Stimulated activated CD4-positive, alpha-beta T cell treated with anti-CD3 and anti-CD28 coated beads, Interleukin-12 subunit alpha, Interleukin-12 subunit beta, amount 100 ng/mL, for 4 hours (primary cell): ENCODE data around the gene SLC8A2.

Source experiments
- DNase-seq: peaks from one replicate; pipeline ENCODE4 v3.0.0-alpha.2; 2020

The SLC8A2 gene

DNA sequence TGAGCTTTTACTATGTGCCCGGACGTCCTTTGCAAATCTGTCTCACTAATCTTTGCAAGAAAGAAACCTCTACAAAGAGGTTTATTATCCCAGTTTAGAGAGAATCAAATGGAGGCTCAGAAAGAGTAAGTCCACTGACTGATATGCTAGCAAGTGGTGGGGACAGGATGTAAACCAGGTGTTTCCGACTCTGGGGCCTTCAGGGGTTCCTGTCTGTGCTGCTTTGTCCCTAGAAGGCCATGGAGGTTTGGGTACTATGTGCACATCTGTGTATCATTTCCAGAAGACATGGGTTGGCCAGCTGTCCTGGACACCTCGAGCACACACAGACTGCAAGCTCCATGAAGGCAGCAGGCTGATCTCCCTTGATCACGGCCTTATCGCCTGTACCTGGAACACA is 13.5 kb upstream of the SLC8A2 start:
- no peak for DNase-seq

GRCh38 chr19:47483800-47484690 is 12.4 kb upstream of the SLC8A2 start, which contains the start of gene KPTN:
TSS of gene KPTN (minus strand) at chr19:47484219. CDS start at chr19:47484160, 59 bp downstream.
- DNase-seq, result peak; percentile 85

DNA sequence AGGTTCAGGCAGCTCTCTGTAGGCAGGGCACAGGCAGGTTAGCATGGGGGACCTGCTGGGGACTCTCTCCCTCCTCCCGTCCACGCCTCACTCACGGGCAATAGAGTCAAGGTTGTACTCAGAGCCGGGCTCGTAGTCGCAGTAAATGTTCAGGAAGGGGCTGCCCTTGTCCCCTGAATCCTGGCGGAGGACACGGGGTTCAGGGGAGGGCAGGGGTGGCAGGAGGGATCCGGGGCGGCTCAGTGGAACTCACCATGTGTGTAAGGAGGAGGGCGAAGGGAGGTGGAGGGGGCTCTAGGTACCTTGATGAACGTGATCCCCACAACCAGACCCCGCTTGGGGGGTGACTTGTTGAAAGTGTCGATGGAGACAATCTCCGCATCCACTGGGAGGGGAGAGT is 11.5 kb upstream of the SLC8A2 start:
- no peak for DNase-seq

GRCh38 chr19:47481460-47482052 is 9.9 kb upstream of the SLC8A2 start:
- no peak for DNase-seq

GRCh38 chr19:47480658-47481057 is 9.0 kb upstream of the SLC8A2 start:
- no peak for DNase-seq

DNA sequence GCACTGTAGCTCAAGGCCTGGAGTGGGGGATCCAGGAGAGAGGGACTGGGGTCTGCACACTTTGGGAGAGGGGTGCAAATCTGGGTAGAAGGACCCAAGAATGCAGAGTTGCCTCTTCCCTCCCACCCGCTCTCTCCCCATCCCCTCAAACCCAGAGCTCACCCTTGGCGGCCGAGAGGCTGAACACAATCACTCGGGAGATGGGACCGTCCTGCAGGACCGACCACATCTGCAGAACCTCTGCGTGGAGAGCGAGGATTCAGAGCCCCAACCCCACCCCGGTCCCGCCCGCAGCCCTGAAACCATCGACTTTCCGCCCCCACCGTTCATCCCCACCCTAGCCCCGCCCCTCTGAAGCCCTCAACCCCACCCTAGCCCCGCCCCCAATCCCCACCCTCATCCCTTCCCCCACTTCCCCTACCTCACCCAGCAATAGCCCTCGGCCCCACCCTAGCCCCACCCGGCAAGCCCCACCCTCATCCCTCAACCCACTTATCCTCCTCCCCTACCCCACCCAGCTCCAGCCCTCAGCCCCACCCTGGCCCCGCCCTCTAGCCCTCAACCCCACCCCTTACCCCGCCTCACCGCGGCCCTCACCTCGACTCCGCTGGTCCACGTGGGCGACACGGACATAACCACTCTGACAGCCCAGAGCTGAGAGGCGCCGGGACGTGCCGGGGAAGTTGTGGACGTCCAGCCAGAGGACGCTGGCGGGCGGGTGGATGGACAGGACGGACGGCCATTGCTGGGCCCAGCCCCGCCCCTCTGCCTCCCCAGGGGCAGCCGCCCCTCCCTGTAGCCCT is 8.2 kb upstream of the SLC8A2 start:
- no peak for DNase-seq

GRCh38 chr19:47476438-47476972 is 4.8 kb upstream of the SLC8A2 start:
- DNase-seq, result no peak

GRCh38 chr19:47475465-47475864 is 3.8 kb upstream of the SLC8A2 start:
- DNase-seq, result no peak

GRCh38 chr19:47473336-47473735 is 1.6 kb upstream of the SLC8A2 start:
- no peak for DNase-seq

DNA sequence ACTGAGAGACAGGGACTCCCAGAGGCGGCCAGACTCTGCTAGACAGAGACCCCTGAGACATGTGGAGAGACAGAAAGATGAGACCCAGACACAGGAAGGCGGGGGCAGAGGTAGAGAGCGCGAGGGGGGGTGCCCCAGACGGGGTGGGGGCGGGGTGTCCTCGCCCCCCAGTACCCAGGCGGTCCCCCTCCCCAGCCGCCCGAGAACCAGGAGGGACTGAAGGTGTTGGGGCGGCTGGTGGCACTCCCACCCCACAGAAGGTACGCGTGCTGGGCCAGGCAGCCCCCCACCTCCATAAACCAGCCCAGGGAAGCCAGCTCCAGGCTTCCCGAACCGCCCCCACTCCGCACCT is 336 bp downstream of the SLC8A2 start:
- DNase-seq, result no peak

DNA sequence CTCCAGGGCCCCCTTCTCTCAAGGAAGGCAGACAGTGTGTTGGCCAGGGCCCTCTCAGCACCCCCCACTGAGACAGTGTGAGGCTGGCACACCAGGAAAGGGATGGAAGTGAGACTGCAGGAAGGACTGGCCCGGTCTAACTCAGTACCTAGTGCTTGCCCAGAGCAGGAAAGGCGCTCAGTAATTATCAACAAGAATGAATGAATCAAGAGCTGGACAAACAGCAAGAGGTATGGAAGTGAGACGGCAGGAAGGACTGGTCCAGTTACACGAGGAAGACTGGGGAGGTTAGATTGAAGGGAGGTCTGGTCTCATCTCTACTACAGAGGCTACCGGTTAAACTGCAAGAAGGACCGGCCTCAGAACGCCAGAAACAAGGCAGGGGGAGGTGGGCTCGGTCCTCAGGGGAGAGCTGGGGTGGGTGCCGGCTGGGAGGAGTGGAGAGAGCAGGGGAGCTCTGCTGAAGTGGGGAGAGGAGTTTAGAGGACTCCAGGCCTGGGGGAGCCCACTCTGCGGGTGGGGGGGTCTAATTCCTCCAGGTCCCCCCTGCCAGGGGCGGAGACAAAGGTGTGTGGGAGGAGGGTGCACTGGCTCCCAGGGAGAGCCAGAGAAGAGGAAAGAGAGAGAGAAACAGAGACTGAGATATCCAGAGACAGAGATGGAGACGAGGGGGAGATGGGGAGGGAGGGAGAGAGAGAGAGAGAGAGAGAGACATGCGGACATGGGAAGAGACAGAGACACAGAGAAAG is 1.1 kb downstream of the SLC8A2 start:
- no peak for DNase-seq

DNA sequence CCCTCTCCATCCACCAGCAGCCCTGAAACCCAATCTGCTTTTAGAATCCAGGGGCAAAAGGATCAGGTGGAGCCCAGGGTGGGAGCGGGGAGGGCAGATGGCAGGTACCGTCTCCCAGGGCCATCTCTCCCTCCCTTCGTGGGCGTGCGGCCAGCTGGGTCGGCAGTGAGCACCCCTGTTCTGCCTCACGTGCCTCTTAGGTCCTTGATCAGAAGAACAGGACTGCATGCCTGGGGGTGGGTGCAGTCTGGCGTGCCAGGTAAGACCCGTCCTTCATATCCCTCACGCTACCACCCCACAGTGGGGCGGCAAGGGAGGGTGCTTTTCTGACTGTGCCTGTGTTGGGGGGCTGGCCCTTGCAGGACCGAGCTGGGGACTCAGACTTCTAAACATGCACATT is 2.0 kb downstream of the SLC8A2 start:
- no peak for DNase-seq

GRCh38 chr19:47469363-47469700 is 2.4 kb downstream of the SLC8A2 start:
- no peak for DNase-seq

- DNase-seq, result no peak
These were observed 3.8 kb downstream of the SLC8A2 start for GRCh38 chr19:47467914-47468313.

- no peak for DNase-seq
These were observed 5.7 kb downstream of the SLC8A2 start for GRCh38 chr19:47465957-47466356.

DNA sequence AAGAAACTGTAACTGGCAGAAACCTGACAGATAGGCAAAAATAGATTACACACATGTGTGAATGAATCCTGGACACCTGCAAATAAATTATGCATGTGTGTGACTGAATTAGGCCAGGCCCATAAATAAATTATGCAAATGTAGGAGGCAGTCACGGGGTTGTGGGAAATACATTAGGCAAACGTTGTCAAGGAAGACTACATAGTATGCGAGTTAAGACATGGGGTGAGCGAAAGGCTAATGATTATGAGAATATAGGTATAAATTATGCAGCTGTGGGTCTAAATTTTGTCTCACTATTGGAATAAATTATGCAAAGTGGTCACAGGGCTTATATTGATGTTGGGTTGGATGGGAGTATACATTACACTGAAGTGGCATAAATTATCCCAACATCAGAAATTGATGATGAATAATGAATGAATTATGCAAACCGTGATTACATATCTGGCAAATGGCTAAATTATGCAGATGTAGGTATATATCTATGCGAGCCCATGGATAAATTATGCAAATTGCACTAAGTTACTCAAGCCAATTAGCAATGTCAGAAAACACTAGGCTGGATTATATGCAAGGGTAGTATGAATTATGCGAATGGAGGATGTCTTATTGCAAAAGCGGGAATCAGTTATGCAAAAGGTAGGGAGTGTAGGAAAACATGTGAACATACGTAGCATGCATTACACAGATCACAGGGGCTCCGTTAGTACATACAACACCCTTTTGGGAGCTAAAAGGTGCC is 6.8 kb downstream of the SLC8A2 start:
- no peak for DNase-seq

GRCh38 chr19:47461876-47462275 is 9.8 kb downstream of the SLC8A2 start:
- no peak for DNase-seq

DNA sequence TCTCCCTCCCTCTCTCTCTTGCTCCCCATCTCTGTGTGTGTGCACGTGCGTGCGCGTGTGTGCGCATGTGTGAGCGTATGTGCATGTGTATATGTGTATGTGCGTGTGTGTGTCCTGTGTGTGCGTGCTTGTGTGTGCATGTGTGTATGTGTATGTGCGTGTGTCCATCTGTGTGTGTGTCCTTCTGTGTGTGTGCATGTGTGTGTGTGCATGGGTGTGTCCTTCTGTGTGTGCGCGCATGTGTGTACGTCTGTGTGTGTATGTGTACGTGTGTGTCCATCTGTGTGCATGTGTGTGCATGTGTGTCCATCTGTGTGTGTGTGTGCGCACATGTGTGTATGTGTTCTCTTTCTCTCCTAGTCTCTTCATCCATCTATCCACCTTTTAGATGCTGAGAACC is 12.2 kb downstream of the SLC8A2 start:
- no peak for DNase-seq

GRCh38 chr19:47458672-47459071 is 13.0 kb downstream of the SLC8A2 start:
- DNase-seq, result no peak

DNA sequence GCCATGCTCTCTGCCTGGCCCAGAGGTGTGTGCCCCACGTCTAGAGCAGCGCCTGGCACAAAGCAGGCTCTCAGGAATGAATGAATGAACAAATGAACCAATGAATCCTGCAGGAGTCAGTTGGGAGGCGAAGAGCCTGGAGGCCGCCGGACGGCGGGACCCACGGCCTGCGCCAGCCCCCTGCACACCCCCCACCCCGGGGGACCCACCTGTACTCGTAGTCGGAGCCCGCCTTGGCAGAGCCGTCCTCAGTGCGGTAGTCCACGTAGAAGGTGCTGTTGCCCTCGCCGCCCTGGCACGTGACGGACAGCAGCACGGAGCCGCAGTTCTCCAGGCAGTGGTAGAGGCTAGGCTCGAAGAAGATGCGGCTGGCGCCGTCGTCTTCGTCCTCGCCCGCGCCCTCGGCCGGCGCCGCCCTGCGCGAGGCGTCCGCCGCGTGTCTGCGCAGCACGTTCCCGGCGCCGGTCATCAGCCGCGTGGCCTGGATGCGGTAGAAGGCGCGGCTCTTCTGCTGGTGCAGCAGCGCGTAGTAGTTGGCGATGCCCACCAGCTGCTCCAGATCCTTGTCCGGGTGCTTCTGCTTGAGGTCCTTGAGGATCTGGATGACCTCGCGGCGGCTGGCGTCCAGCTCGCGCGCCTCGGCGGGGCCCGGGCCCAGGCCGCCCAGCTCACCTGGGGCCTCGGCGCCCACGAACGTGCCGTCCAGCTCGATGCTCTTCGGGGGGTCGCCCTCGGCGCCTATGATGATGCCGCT is 14.8 kb downstream of the SLC8A2 start:
- no peak for DNase-seq

GRCh38 chr19:47450478-47450877 is 21.2 kb downstream of the SLC8A2 start:
- no peak for DNase-seq
